Ishikawa (cell line): ENCODE results near the gene JMJD7.

Experiments used
- CEBPB ChIP-seq: IDR thresholded peaks from 2 replicates; pipeline ENCODE4 v1.6.1; 2012
- CREB1 ChIP-seq: IDR thresholded peaks from 2 replicates; pipeline ENCODE4 v1.6.1; 2012; ENCODE audit warnings: low read depth
- EGR1 ChIP-seq: IDR thresholded peaks from 2 replicates; pipeline ENCODE4 v1.6.1; 2012
- EP300 ChIP-seq: IDR thresholded peaks from 2 replicates; pipeline ENCODE4 v1.6.1; 2012; ENCODE audit warnings: borderline replicate concordance
- FOXM1 ChIP-seq: IDR thresholded peaks from 2 replicates; pipeline ENCODE4 v1.6.1; 2012; ENCODE audit warnings: low read depth, borderline replicate concordance
- MAX ChIP-seq: IDR thresholded peaks from 2 replicates; pipeline ENCODE4 v1.6.1; 2012
- NFIC ChIP-seq: IDR thresholded peaks from 2 replicates; pipeline ENCODE4 v1.6.1; 2012
- RAD21 ChIP-seq: IDR thresholded peaks from 2 replicates; pipeline ENCODE4 v1.6.1; 2012; ENCODE audit warnings: low read depth
- REST ChIP-seq: IDR thresholded peaks from 2 replicates; pipeline ENCODE4 v1.6.1; 2012; ENCODE audit warnings: low read depth, mild to moderate bottlenecking
- TAF1 ChIP-seq: IDR thresholded peaks from 2 replicates; pipeline ENCODE4 v1.6.1; 2012; ENCODE audit warnings: low read depth, mild to moderate bottlenecking
- TCF12 ChIP-seq: IDR thresholded peaks from 2 replicates; pipeline ENCODE4 v1.6.1; 2012; ENCODE audit warnings: low read depth
- TEAD4 ChIP-seq: IDR thresholded peaks from 2 replicates; pipeline ENCODE4 v1.6.1; 2012
- USF1 ChIP-seq: IDR thresholded peaks from 2 replicates; pipeline ENCODE4 v1.6.1; 2012
- YY1 ChIP-seq: IDR thresholded peaks from 2 replicates; pipeline ENCODE4 v1.6.1; 2012; ENCODE audit warnings: low read depth
- ZBTB7A ChIP-seq: IDR thresholded peaks from 2 replicates; pipeline ENCODE4 v1.6.1; 2012; ENCODE audit warnings: low read depth

The JMJD7 gene

GRCh38 chr15:41871175-41871905, 43.4 kb downstream of the JMJD7 start:
- TF ChIP-seq REST (no peak), CEBPB (no peak), RAD21 (no peak), TAF1 (no peak), CREB1 (no peak), TCF12 (no peak), EGR1 (no peak), NFIC (no peak), USF1 (no peak), FOXM1 (no peak), ZBTB7A (no peak), YY1 (no peak), MAX (no peak), EP300 (no peak), TEAD4 (no peak)

- TF ChIP-seq TCF12 (no peak), USF1 (no peak), RAD21 (no peak), TEAD4 (no peak), NFIC (no peak), ZBTB7A (no peak), FOXM1 (no peak), EP300 (no peak), REST (no peak), EGR1 (no peak), YY1 (no peak), TAF1 (no peak), CEBPB (no peak), MAX (no peak), CREB1 (no peak)
Observed at GRCh38 chr15:41872166-41872747, 44.4 kb downstream of the JMJD7 start.

GRCh38 chr15:41873711-41874110, 45.8 kb downstream of the JMJD7 start:
- TF ChIP-seq TEAD4 (no peak), CREB1 (no peak), EP300 (no peak), TCF12 (no peak)

GRCh38 chr15:41874736-41875135, 46.8 kb downstream of the JMJD7 start:
- TF ChIP-seq REST, result no peak
- no peak for TF ChIP-seq YY1
- no peak for TF ChIP-seq TAF1
- TF ChIP-seq TEAD4, result no peak
- TF ChIP-seq CEBPB, result no peak
- no peak for TF ChIP-seq NFIC
- no peak for TF ChIP-seq RAD21
